Hematopoietic multipotent progenitor cell treated with erythropoietin and hydrocortisone succinate and interleukin-3 and kit ligand, for 17 days (in vitro differentiated cells): ENCODE data around the gene CARNS1.

Source experiments
- DNase-seq: peaks from one replicate; pipeline ENCODE4 v3.0.0-alpha.2; 2015; ENCODE audit warnings: low spot score

The CARNS1 gene

GRCh38 chr11:67376063-67376820 is 39.2 kb upstream of the CARNS1 start:
- DNase-seq = no peak

GRCh38 chr11:67376873-67377808 is 38.3 kb upstream of the CARNS1 start:
- no peak for DNase-seq

- no peak for DNase-seq
Measured at GRCh38 chr11:67378544-67378943, 36.9 kb upstream of the CARNS1 start.

- DNase-seq = peak; percentile 57
Measured at GRCh38 chr11:67379061-67380058, 36.1 kb upstream of the CARNS1 start.

- no peak for DNase-seq
Measured at GRCh38 chr11:67381244-67381972, 34.1 kb upstream of the CARNS1 start.

GRCh38 chr11:67382276-67383136 is 33.0 kb upstream of the CARNS1 start:
- DNase-seq = peak; percentile 91

- no peak for DNase-seq
Measured at GRCh38 chr11:67384851-67385366, 30.6 kb upstream of the CARNS1 start.

GRCh38 chr11:67387069-67387468 is 28.4 kb upstream of the CARNS1 start:
- no peak for DNase-seq

- no peak for DNase-seq
Measured at GRCh38 chr11:67387518-67387917, 28.0 kb upstream of the CARNS1 start.

- peak; percentile 54 for DNase-seq
Measured at GRCh38 chr11:67389477-67389876, 26.0 kb upstream of the CARNS1 start.

- DNase-seq = peak; percentile 68
Measured at GRCh38 chr11:67390947-67391303, 24.6 kb upstream of the CARNS1 start.

GRCh38 chr11:67391304-67392182 is 23.9 kb upstream of the CARNS1 start, which contains the start of gene RAD9A:
RAD9A (plus strand) TSS chr11:67391986; CDS start chr11:67392045, 59 bp downstream.
- peak; percentile 96 for DNase-seq

GRCh38 chr11:67392183-67392715 is 23.2 kb upstream of the CARNS1 start:
- DNase-seq = no peak

GRCh38 chr11:67393437-67393836 is 22.0 kb upstream of the CARNS1 start:
- DNase-seq = no peak

GRCh38 chr11:67393990-67394389 is 21.5 kb upstream of the CARNS1 start:
- no peak for DNase-seq

GRCh38 chr11:67395555-67396258 is 19.8 kb upstream of the CARNS1 start:
- DNase-seq = no peak

GRCh38 chr11:67396259-67396581 is 19.3 kb upstream of the CARNS1 start:
- no peak for DNase-seq
